Subcutaneous abdominal adipose tissue (tissue), 5 donors: ENCODE results near the gene CCDC194.

Experiments used
- H3K27ac ChIP-seq: one replicate; pipeline ENCODE4 v1.7.0; 2013; ENCODE audit warnings: low read depth, mild to moderate bottlenecking, inconsistent platforms, low read length, moderate library complexity
- H3K27me3 ChIP-seq, 5 donors: one replicate each; pipeline ENCODE4 v1.7.0; 2013; ENCODE audit warnings: low read length in 5 of 5, inconsistent platforms in 1 of 5; ENCODE audit not compliant: control insufficient read depth in 5 of 5, insufficient read depth in 4 of 5
- H3K36me3 ChIP-seq, 5 donors: one replicate each; pipeline ENCODE4 v1.7.0; 2013; ENCODE audit warnings: low read length in 5 of 5; ENCODE audit not compliant: control insufficient read depth in 5 of 5, insufficient read depth in 5 of 5
- H3K4me1 ChIP-seq, 5 donors: one replicate each; pipeline ENCODE4 v1.7.0; 2013; ENCODE audit warnings: low read length in 5 of 5, mild to moderate bottlenecking in 3 of 5, moderate library complexity in 1 of 5; ENCODE audit not compliant: control insufficient read depth in 5 of 5, insufficient read depth in 5 of 5
- H3K4me3 ChIP-seq, 5 donors: one replicate each; pipeline ENCODE4 v1.7.0; 2013; ENCODE audit warnings: low read length in 5 of 5, low read depth in 1 of 5
- H3K9ac ChIP-seq, 5 donors: one replicate each; pipeline ENCODE4 v1.7.0; 2013; ENCODE audit warnings: low read length in 5 of 5, mild to moderate bottlenecking in 4 of 5, moderate library complexity in 3 of 5
- H3K9me3 ChIP-seq, 5 donors: one replicate each; pipeline ENCODE4 v1.7.0; 2013; ENCODE audit warnings: low read length in 5 of 5; ENCODE audit not compliant: control insufficient read depth in 5 of 5
- donor health status: healthy.
- donor health status: healthy.
- donor health status: healthy.
- donor health status: healthy.
- donor health status: healthy.

Gene CCDC194

DNA sequence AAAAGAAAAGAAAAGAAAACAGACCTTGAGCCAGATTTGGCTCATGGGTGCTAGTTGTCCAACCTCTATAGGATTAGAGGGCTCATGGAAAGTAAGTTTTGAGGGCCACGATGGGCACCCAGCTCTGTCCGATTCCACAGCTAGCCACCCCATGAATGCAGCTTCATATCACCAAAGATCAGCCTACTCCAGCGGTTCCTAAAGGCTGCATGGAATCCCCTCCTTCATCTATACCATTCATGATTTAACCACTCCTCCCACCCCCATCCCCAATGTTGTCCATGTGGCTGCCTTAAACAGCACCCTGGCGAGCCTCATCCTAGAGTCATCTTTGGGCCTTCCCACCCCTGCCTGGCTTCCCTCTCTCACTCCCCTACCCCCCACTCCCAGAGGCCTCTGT, 27.9 kb upstream of the CCDC194 start:
- peaks cover 0 to 15% (median 13%) of the 10 kb centered on the region in 5 donors for H3K36me3 ChIP-seq
- H3K9ac ChIP-seq = no peak overlapping the region
- H3K4me1 ChIP-seq = peaks cover 4 to 31% (median 26%) of the 10 kb centered on the region in 5 donors
- H3K9me3 ChIP-seq = no peaks in the 10 kb centered on the region
- H3K4me3 ChIP-seq = no peak overlapping the region
- no peak overlapping the region for H3K27ac ChIP-seq
- H3K27me3 ChIP-seq = no peaks in the 10 kb centered on the region

GRCh38 chr19:17420475-17420924, 26.5 kb upstream of the CCDC194 start:
- Histone ChIP-seq H3K27me3 (no peaks in the 10 kb centered on the region), H3K4me3 (peak overlapping the region; percentile 58 to 85 (median 72)), H3K9me3 (no peaks in the 10 kb centered on the region), H3K27ac (peak overlapping the region; percentile 50), H3K4me1 (peaks cover 4 to 31% (median 29%) of the 10 kb centered on the region in 5 donors), H3K36me3 (peaks cover 0 to 15% (median 13%) of the 10 kb centered on the region in 5 donors), H3K9ac (peak overlapping the region in 4 of 5 donors; percentile 64 to 84 (median 77))

DNA sequence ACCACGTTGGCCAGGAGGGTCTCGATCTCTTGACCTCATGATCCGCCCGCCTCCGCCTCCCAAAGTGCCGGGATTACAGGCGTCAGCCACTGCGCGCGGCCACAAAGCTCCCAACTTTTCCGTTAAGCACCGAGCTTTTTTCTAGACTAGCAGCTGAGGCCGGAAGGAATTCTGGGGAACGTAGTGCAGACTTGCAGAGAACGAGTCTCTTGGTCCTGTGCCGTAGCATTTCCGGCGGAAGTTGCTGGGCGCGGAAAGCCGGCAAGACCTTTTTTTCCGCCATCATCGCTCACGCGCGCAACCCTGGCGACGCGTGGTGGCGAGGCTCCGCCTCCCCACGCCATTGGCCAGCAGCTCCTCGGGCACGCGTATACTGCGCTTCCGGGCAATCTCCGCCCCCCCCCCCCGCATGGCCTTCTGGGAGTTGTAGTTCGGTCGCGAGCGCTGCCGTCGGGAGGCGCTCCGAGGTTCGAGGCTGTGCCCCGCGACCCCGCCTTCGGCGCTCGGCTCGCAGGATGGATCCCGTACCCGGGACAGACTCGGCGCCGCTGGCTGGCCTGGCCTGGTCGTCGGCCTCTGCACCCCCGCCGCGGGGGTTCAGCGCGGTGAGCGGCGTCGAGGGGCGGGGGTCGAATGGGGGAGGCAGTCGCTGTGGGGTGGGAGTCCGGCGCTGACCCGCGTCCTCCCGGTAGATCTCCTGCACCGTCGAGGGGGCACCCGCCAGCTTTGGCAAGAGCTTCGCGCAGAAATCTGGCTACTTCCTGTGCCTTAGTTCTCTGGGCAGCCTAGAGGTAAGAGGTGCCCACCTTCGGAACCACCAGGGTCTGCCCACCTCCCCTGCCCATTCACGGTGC, 25.9 kb upstream of the CCDC194 start, which contains the start of gene MVB12A:
Gene MVB12A, plus strand, starts transcription at position 427 of the 854 bp plus-strand sequence. Its CDS starts 89 bp downstream, at position 516.
- Histone ChIP-seq H3K36me3 (peaks cover 0 to 15% (median 13%) of the 10 kb centered on the region in 5 donors), H3K9me3 (no peaks in the 10 kb centered on the region), H3K4me1 (peaks cover 4 to 29% (median 25%) of the 10 kb centered on the region in 5 donors), H3K9ac (peak within 1 kb of the TSS; percentile 64 to 84 (median 76)), H3K27me3 (no peaks in the 10 kb centered on the region), H3K4me3 (peak within 1 kb of the TSS; percentile 67 to 85 (median 72)), H3K27ac (peak within 1 kb of the TSS; percentile 84)

GRCh38 chr19:17419154-17419620, 25.2 kb upstream of the CCDC194 start:
- no peaks in the 10 kb centered on the region for H3K27me3 ChIP-seq
- no peaks in the 10 kb centered on the region for H3K9me3 ChIP-seq
- peaks cover 0 to 16% (median 13%) of the 10 kb centered on the region in 5 donors for H3K36me3 ChIP-seq
- H3K9ac ChIP-seq = peak overlapping the region; percentile 25 to 77 (median 71)
- peak overlapping the region; percentile 84 for H3K27ac ChIP-seq
- H3K4me3 ChIP-seq = peak overlapping the region; percentile 45 to 85 (median 68)
- H3K4me1 ChIP-seq = peaks cover 4 to 26% (median 22%) of the 10 kb centered on the region in 5 donors

DNA sequence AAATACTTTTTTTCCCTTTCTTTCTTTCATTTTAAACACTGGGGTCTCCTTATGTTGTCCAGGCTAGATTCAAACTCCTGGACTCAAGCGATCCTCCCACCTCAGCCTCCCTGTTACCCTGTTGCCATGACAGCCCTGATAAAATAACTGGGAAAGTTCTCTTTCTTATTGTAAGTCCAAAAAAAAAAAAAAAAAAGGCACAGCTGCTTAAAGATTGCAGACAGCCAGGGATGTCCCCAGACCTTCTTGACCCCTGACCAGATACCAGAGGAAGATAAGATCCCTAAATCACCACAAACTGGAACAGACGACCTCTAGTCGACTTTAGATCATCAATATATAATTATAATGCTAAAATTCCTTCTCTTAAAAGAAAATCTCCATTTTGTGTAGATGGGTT, 24.7 kb upstream of the CCDC194 start:
- Histone ChIP-seq H3K27ac (peak overlapping the region; percentile 84), H3K4me3 (peak overlapping the region in 4 of 5 donors; percentile 45 to 85 (median 76)), H3K36me3 (peaks cover 0 to 13% (median 11%) of the 10 kb centered on the region in 5 donors), H3K9ac (peak overlapping the region; percentile 25 to 77 (median 71)), H3K9me3 (no peaks in the 10 kb centered on the region), H3K4me1 (peaks cover 4 to 28% (median 25%) of the 10 kb centered on the region in 5 donors), H3K27me3 (no peaks in the 10 kb centered on the region)

GRCh38 chr19:17415121-17415520, 21.1 kb upstream of the CCDC194 start:
- H3K9me3 ChIP-seq = no peaks in the 10 kb centered on the region
- H3K4me3 ChIP-seq = no peak overlapping the region
- no peaks in the 10 kb centered on the region for H3K27me3 ChIP-seq
- H3K9ac ChIP-seq = no peak overlapping the region
- H3K4me1 ChIP-seq = peaks cover 4 to 39% (median 29%) of the 10 kb centered on the region in 5 donors
- no peak overlapping the region for H3K27ac ChIP-seq
- H3K36me3 ChIP-seq = peaks cover 0 to 6% (median 0%) of the 10 kb centered on the region in 5 donors

DNA sequence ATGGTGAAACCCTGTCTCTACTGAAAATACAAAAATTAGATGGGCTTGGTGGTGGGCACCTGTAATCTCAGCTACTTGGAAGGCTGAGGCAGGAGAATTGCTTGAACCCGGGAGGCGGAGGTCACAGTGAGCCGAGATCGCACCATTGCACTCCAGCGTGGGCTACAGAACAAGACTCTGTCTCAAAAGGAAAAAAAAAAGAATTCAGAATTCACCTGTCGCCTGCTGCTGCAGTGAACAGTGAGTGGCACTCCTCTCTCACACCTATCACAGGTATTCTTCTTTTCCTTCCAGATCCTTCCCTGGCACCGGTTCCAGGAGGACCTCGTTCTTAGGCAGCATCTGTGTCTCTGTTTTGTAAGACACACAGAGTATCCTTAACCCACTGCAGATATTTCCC, 20.1 kb upstream of the CCDC194 start:
- H3K4me3 ChIP-seq = no peak overlapping the region
- no peaks in the 10 kb centered on the region for H3K27me3 ChIP-seq
- H3K4me1 ChIP-seq = peaks cover 2 to 32% (median 27%) of the 10 kb centered on the region in 5 donors
- H3K9ac ChIP-seq = no peak overlapping the region
- peaks cover 0 to 6% (median 0%) of the 10 kb centered on the region in 5 donors for H3K36me3 ChIP-seq
- H3K27ac ChIP-seq = no peak overlapping the region
- no peaks in the 10 kb centered on the region for H3K9me3 ChIP-seq

DNA sequence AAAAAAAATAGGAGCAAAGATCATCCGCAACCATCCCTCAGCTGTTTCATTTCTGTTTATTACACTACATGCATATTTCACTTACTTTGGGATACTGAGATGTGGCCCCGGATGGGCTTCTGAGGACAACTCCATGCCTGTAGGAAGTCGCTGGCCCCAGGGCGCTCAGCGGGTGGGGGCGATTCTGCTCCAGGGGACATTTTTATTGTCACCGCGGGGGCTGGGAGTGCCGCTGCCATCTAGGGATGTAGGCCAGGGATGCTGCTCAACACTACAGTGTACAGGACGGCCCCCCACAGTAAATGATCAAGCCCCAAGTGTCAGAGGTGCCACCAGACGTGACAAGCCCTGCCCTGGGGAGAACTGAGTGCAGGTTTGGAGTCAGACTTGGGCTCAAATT, 17.8 kb upstream of the CCDC194 start:
- Histone ChIP-seq H3K27me3 (no peaks in the 10 kb centered on the region), H3K4me3 (no peak overlapping the region), H3K9ac (no peak overlapping the region), H3K36me3 (peaks cover 0 to 6% (median 0%) of the 10 kb centered on the region in 5 donors), H3K9me3 (no peaks in the 10 kb centered on the region), H3K4me1 (peaks cover 0 to 36% (median 24%) of the 10 kb centered on the region in 5 donors), H3K27ac (no peak overlapping the region)

DNA sequence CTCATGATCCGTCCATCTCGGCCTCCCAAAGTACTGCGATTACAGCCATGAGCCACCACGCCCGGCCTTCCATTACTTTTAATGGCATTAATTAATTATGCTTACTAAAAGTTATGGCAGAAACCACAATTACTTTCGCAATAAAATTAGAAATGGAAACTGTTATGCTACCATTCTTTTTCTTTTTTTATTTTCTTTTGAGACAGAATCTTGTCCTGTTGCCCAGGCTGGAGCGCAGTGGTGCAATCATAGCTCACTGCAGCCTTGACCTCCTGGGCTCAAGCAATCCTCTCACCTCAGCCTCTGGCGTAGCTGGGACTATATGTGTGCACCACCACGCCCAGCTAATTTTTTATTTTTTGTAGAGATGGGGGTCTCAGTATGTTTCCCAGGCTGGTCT, 16.0 kb upstream of the CCDC194 start:
- Histone ChIP-seq H3K4me1 (peaks cover 3 to 55% (median 32%) of the 10 kb centered on the region in 5 donors), H3K9me3 (no peaks in the 10 kb centered on the region), H3K36me3 (peaks cover 0 to 6% (median 0%) of the 10 kb centered on the region in 5 donors), H3K9ac (no peak overlapping the region), H3K27ac (no peak overlapping the region), H3K4me3 (no peak overlapping the region), H3K27me3 (no peaks in the 10 kb centered on the region)

- Histone ChIP-seq H3K27me3 (peaks cover 0 to 3% (median 0%) of the 10 kb centered on the region in 5 donors), H3K36me3 (peaks cover 0 to 10% (median 4%) of the 10 kb centered on the region in 5 donors), H3K9ac (peak overlapping the region in 3 of 5 donors; percentile 3 to 73 (median 61)), H3K27ac (peak overlapping the region; percentile 90), H3K9me3 (no peaks in the 10 kb centered on the region), H3K4me1 (peaks cover 3 to 50% (median 28%) of the 10 kb centered on the region in 5 donors), H3K4me3 (peak overlapping the region; percentile 19 to 84 (median 79))
Measured at GRCh38 chr19:17406887-17407196, 12.8 kb upstream of the CCDC194 start.
